Hepatocyte (in vitro differentiated cells): Measurements from ENCODE around the gene ANXA7.

Experiments used
- CTCF ChIP-seq: fragments of 200-600 bp; sonication (generic); IDR thresholded peaks from 2 replicates; pipeline ENCODE4 v1.5.1; 2016; ENCODE audit warnings: antibody characterized with exemption, mild to moderate bottlenecking; ENCODE audit not compliant: poor library complexity
- EZH2phosphoT487 ChIP-seq: fragments of 200-600 bp; sonication (generic); IDR thresholded peaks from one replicate; pipeline ENCODE4 v1.6.1; 2018; ENCODE audit warnings: antibody characterized with exemption, mild to moderate bottlenecking, low read depth, moderate library complexity; ENCODE audit not compliant: unreplicated experiment, severe bottlenecking

- TF ChIP-seq CTCF, result no peak
- TF ChIP-seq EZH2phosphoT487, result no peak
These were observed 2.7 kb upstream of the ANXA7 start for GRCh38 chr10:73416571-73416970.
